Duodenal mucosa (tissue), 2 donors: ENCODE measurements around the gene RSRC1.
"Not testable (repeated sequence)": the region's sequence is repeated elsewhere in the genome, so short reads cannot be mapped to it uniquely, and the experiment has no call there.

ENCODE experiments used
- H3K27ac ChIP-seq: one replicate; pipeline ENCODE4 v1.7.0; 2013; ENCODE audit warnings: low read depth, low read length
- H3K27me3 ChIP-seq, 2 donors: one replicate each; pipeline ENCODE4 v1.7.0; 2013; ENCODE audit warnings: low read length in 2 of 2, control low read depth in 1 of 2; ENCODE audit not compliant: insufficient read depth in 2 of 2, control insufficient read depth in 1 of 2
- H3K36me3 ChIP-seq, 2 donors: one replicate each; pipeline ENCODE4 v1.7.0; 2013; ENCODE audit warnings: low read length in 2 of 2, control low read depth in 1 of 2; ENCODE audit not compliant: insufficient read depth in 2 of 2, control insufficient read depth in 1 of 2
- H3K4me1 ChIP-seq, 2 donors: one replicate each; pipeline ENCODE4 v1.7.0; 2013; ENCODE audit warnings: low read length in 2 of 2, control low read depth in 1 of 2; ENCODE audit not compliant: insufficient read depth in 2 of 2, control insufficient read depth in 1 of 2
- H3K4me3 ChIP-seq, 2 donors: one replicate each; pipeline ENCODE4 v1.7.0; 2013; ENCODE audit warnings: low read length in 2 of 2, low read depth in 1 of 2
- H3K9ac ChIP-seq, 2 donors: one replicate each; pipeline ENCODE4 v1.7.0; 2013; ENCODE audit warnings: low read length in 2 of 2, low read depth in 1 of 2
- H3K9me3 ChIP-seq, 2 donors: one replicate each; pipeline ENCODE4 v1.7.0; 2013; ENCODE audit warnings: low read length in 2 of 2, control low read depth in 1 of 2; ENCODE audit not compliant: control insufficient read depth in 1 of 2

The RSRC1 gene

GRCh38 chr3:158213461-158213860 lies 103.6 kb downstream of the RSRC1 start:
- Histone ChIP-seq H3K27ac (no peak overlapping the region), H3K4me1 (no peaks in the 10 kb centered on the region), H3K36me3 (peaks cover 0 to 4% of the 10 kb centered on the region in 2 donors), H3K4me3 (no peak overlapping the region), H3K9ac (no peak overlapping the region), H3K27me3 (no peaks in the 10 kb centered on the region), H3K9me3 (no peaks in the 10 kb centered on the region)

GRCh38 chr3:158217992-158218391 lies 108.1 kb downstream of the RSRC1 start:
- Histone ChIP-seq H3K4me1 (no peaks in the 10 kb centered on the region), H3K27me3 (no peaks in the 10 kb centered on the region), H3K4me3 (no peak overlapping the region), H3K9me3 (no peaks in the 10 kb centered on the region), H3K27ac (no peak overlapping the region), H3K9ac (no peak overlapping the region), H3K36me3 (no peaks in the 10 kb centered on the region)

GRCh38 chr3:158220575-158220974 lies 110.7 kb downstream of the RSRC1 start:
- Histone ChIP-seq H3K4me3 (no peak overlapping the region), H3K36me3 (no peaks in the 10 kb centered on the region), H3K9me3 (no peaks in the 10 kb centered on the region), H3K27ac (no peak overlapping the region), H3K9ac (no peak overlapping the region), H3K27me3 (no peaks in the 10 kb centered on the region), H3K4me1 (no peaks in the 10 kb centered on the region)

- H3K9me3 ChIP-seq: no peaks in the 10 kb centered on the region
- no peak overlapping the region for H3K9ac ChIP-seq
- no peak overlapping the region for H3K27ac ChIP-seq
- H3K4me1 ChIP-seq: no peaks in the 10 kb centered on the region
- H3K4me3 ChIP-seq: no peak overlapping the region
- no peaks in the 10 kb centered on the region for H3K36me3 ChIP-seq
- H3K27me3 ChIP-seq: no peaks in the 10 kb centered on the region
Observed at GRCh38 chr3:158221426-158221825, 111.5 kb downstream of the RSRC1 start.

GRCh38 chr3:158226429-158226828 lies 116.5 kb downstream of the RSRC1 start:
- Histone ChIP-seq H3K36me3 (no peaks in the 10 kb centered on the region), H3K4me3 (no peak overlapping the region), H3K27me3 (no peaks in the 10 kb centered on the region), H3K9ac (no peak overlapping the region), H3K4me1 (no peaks in the 10 kb centered on the region), H3K27ac (no peak overlapping the region), H3K9me3 (no peaks in the 10 kb centered on the region)

- not testable (repeated sequence) for H3K4me1 ChIP-seq
Observed at GRCh38 chr3:158228942-158229341, 119.1 kb downstream of the RSRC1 start.

GRCh38 chr3:158233791-158234190 lies 123.9 kb downstream of the RSRC1 start:
- no peaks in the 10 kb centered on the region for H3K4me1 ChIP-seq
- no peak overlapping the region for H3K9ac ChIP-seq
- peaks cover 0 to 2% of the 10 kb centered on the region in 2 donors for H3K9me3 ChIP-seq
- no peaks in the 10 kb centered on the region for H3K36me3 ChIP-seq
- H3K27me3 ChIP-seq: no peaks in the 10 kb centered on the region
- H3K27ac ChIP-seq: no peak overlapping the region
- H3K4me3 ChIP-seq: no peak overlapping the region

More at GRCh38 chr3:158228942-158229341, 119.1 kb downstream of the RSRC1 start:
- not testable (repeated sequence) for H3K27me3 ChIP-seq, H3K4me3 ChIP-seq, H3K9ac ChIP-seq, H3K9me3 ChIP-seq, H3K36me3 ChIP-seq, H3K27ac ChIP-seq

GRCh38 chr3:158244274-158244673 lies 134.4 kb downstream of the RSRC1 start:
- H3K27ac ChIP-seq: no peak overlapping the region
- H3K4me1 ChIP-seq: no peaks in the 10 kb centered on the region
- peaks cover 0 to 3% of the 10 kb centered on the region in 2 donors for H3K9me3 ChIP-seq
- no peak overlapping the region for H3K4me3 ChIP-seq
- no peak overlapping the region for H3K9ac ChIP-seq
- H3K36me3 ChIP-seq: peaks cover 0 to 2% of the 10 kb centered on the region in 2 donors
- H3K27me3 ChIP-seq: no peaks in the 10 kb centered on the region

- Histone ChIP-seq H3K27me3 (no peaks in the 10 kb centered on the region), H3K27ac (no peak overlapping the region), H3K36me3 (peaks cover 0 to 2% of the 10 kb centered on the region in 2 donors), H3K9ac (no peak overlapping the region), H3K4me1 (no peaks in the 10 kb centered on the region), H3K9me3 (peaks cover 3 to 5% of the 10 kb centered on the region in 2 donors), H3K4me3 (no peak overlapping the region)
Observed at GRCh38 chr3:158247288-158247687, 137.4 kb downstream of the RSRC1 start.

- H3K27me3 ChIP-seq: no peaks in the 10 kb centered on the region
- peaks cover 0 to 2% of the 10 kb centered on the region in 2 donors for H3K36me3 ChIP-seq
- H3K4me1 ChIP-seq: no peaks in the 10 kb centered on the region
- no peak overlapping the region for H3K4me3 ChIP-seq
- peaks cover 3 to 5% of the 10 kb centered on the region in 2 donors for H3K9me3 ChIP-seq
- H3K27ac ChIP-seq: no peak overlapping the region
- H3K9ac ChIP-seq: no peak overlapping the region
Observed at GRCh38 chr3:158248261-158248660, 138.4 kb downstream of the RSRC1 start.

GRCh38 chr3:158249183-158249582 lies 139.3 kb downstream of the RSRC1 start:
- H3K27me3 ChIP-seq: no peaks in the 10 kb centered on the region
- H3K4me3 ChIP-seq: no peak overlapping the region
- H3K27ac ChIP-seq: no peak overlapping the region
- no peak overlapping the region for H3K9ac ChIP-seq
- no peaks in the 10 kb centered on the region for H3K4me1 ChIP-seq
- peaks cover 0 to 2% of the 10 kb centered on the region in 2 donors for H3K36me3 ChIP-seq
- H3K9me3 ChIP-seq: peaks cover 2 to 5% of the 10 kb centered on the region in 2 donors
